T-helper 2 cell (primary cell): ENCODE data around the gene ANKS1B.

Experiments used
- DNase-seq, 5 experiments: peaks; one replicate each; pipeline versions ENCODE4 v3.0.0 to v3.0.0-alpha.2; 2012 to 2022

ANKS1B gene

GRCh38 chr12:98698603-98699463 lies 1285.9 kb downstream of the ANKS1B start:
- peak in 2 of 5 experiments; percentile 13 to 77 for DNase-seq

GRCh38 chr12:98697209-98697608 lies 1287.5 kb downstream of the ANKS1B start:
- DNase-seq, result no peak

GRCh38 chr12:98696036-98696646 lies 1288.6 kb downstream of the ANKS1B start:
- no peak for DNase-seq

GRCh38 chr12:98691351-98691750 lies 1293.4 kb downstream of the ANKS1B start:
- DNase-seq, result no peak

GRCh38 chr12:98686603-98687002 lies 1298.1 kb downstream of the ANKS1B start:
- no peak for DNase-seq
